ENCODE measurements around the gene ZNF155.

ZNF155 gene

DNA sequence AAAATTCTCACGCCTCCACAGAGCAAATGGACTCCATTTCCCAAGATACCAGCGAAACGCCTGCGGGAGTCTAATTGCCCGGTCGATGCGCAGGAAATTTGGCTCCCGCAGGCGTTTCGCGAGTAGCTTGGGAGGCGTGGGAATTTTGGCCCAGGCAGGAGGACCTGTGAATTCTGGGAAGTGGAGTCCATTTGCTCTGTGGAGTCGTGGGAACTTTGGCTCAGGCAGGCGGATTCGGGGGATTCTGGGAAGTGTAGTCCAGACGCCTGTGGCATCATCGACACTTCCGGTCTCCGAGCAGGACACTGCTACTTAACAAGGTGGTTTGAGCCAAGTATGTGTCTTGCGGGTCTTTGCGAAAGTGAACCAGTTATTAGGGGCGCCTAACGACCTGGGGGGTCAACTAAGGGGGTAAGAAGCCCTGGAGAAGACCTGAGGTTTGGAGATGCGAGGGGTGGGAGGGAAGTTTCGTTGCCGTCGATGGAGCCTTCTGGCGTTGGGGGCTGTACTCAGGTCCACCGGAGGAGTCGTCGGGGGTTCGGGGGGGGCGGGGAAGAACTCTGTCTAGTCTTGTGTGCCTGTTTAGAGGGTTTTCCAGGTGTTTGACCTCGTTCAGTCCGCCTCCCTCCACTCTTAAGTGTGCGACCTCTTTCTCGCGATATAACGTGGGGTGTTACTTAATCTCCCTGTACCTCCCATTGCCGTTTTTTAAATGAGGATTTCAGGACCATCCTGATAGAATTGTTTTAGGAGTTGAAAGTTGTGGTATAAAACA is at the start of gene ZNF155:
Gene ZNF155, plus strand, starts transcription at position 277 of the 775 bp plus-strand sequence. CDS start 4,356 bp downstream, outside the sequence.
- Histone ChIP-seq H3F3A (ENCODE audit: insufficient read depth, low read length) (no peaks in the 10 kb centered on the region), H3K27ac (ENCODE audit: low read length) (no peak within 1 kb of the TSS), H3K27me3 (replicated peaks; ENCODE audit: insufficient read depth, low read length) (no peaks in the 10 kb centered on the region), H4K20me1 (ENCODE audit: insufficient read depth, low read length) (no peaks in the 10 kb centered on the region), H3K36me3 (replicated peaks; ENCODE audit: insufficient read depth, low read length) (no peaks in the 10 kb centered on the region), H3K4me2 (ENCODE audit: low read depth, low read length) (peak within 1 kb of the TSS; percentile 54; the same call in 1 of the 2 replicates), H3K4me1 (ENCODE audit: low read length) (no peaks in the 10 kb centered on the region), H3K79me2 (ENCODE audit: low read length) (no peaks in the 10 kb centered on the region), H3K9me3 (replicated peaks; ENCODE audit: insufficient read depth, low read length) (no peaks in the 10 kb centered on the region), H3K4me3 (ENCODE audit: low read length) (peak within 1 kb of the TSS; percentile 73), H3K9me2 (replicated peaks; ENCODE audit: insufficient read depth, low read length) (no peaks in the 10 kb centered on the region), H3K9ac (ENCODE audit: low read length) (peak within 1 kb of the TSS; percentile 22; the same call in 1 of the 2 replicates), H2AFZ (ENCODE audit: low read length) (peak within 1 kb of the TSS; percentile 86)
- TF ChIP-seq CTCF (IDR thresholded peaks at IDR 0.05; ENCODE audit: low read length) (no peak), EZH2 (optimal IDR thresholded peaks at IDR 0.05; ENCODE audit: low read depth, low read length) (no peak), EZH2phosphoT487 (IDR thresholded peaks at IDR 0.05; ENCODE audit: low read length) (no peak)
- DNase-seq, result peak; percentile 74

DNA sequence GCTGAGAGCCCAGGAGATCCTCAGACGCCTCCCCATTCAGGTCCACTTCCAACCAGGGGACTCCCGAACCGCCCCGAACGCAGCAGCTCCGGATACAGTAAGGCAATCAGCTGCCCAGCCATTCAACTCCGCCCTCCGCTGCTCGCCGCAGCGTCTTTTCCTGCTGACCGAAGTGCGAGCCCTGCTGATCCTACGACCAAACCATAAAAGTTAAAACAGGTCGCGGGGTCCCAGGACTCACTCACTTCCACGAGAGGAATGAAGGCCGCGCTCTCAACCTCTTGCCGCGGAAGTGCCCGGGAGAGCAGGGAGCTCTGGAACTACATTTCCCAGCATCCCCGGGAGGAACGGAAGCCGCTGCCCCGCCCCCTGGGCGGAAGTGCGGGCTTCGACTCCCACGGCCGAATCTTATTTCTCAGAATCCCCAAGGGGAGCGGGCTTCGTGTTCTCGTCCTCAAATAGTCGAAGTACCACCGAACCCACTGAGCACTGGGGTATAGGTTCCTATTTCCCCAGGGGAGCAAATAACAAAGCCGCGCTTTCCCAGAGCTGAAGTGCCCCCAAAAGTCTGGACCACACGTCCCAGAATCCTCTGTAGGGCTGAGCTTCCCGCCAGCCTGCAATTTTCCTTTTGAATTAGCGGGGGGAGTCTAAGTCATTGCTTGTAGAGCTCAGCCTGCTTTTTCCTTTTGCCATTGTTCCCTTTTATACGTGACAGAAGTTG is 48.8 kb upstream of the ZNF155 start, which contains the start of gene ZNF45:
Gene ZNF45, minus strand, starts transcription at position 298 of the 724 bp plus-strand sequence. CDS start 13,097 bp downstream, outside the sequence.
- Histone ChIP-seq H3F3A (ENCODE audit: insufficient read depth, low read length) (peaks cover 6% of the 10 kb centered on the region; the same call in 1 of the 2 replicates), H3K9me3 (replicated peaks; ENCODE audit: insufficient read depth, low read length) (no peaks in the 10 kb centered on the region), H3K9ac (ENCODE audit: low read length) (peak within 1 kb of the TSS; percentile 58), H2AFZ (ENCODE audit: low read length) (peak within 1 kb of the TSS; percentile 86), H3K79me2 (ENCODE audit: low read length) (peaks cover 6% of the 10 kb centered on the region; the same call in 1 of the 2 replicates), H3K9me2 (replicated peaks; ENCODE audit: insufficient read depth, low read length) (no peaks in the 10 kb centered on the region), H3K27me3 (replicated peaks; ENCODE audit: insufficient read depth, low read length) (no peaks in the 10 kb centered on the region; the same call in 1 of the 2 replicates), H3K4me2 (ENCODE audit: low read depth, low read length) (peak within 1 kb of the TSS; percentile 73), H4K20me1 (ENCODE audit: insufficient read depth, low read length) (no peaks in the 10 kb centered on the region), H3K4me1 (ENCODE audit: low read length) (0 out of 2 replicates have a peak, but pooled peaks cover 8% of the 10 kb centered on the region), H3K27ac (ENCODE audit: low read length) (peak within 1 kb of the TSS; percentile 26; the same call in 1 of the 2 replicates), H3K4me3 (ENCODE audit: low read length) (peak within 1 kb of the TSS; percentile 72), H3K36me3 (replicated peaks; ENCODE audit: insufficient read depth, low read length) (0 out of 2 replicates have a peak, but pooled peaks cover 3% of the 10 kb centered on the region)
- DNase-seq, result peak; percentile 88
- TF ChIP-seq CTCF (IDR thresholded peaks at IDR 0.05; ENCODE audit: low read length), result no peak
- no peak for TF ChIP-seq EZH2 (optimal IDR thresholded peaks at IDR 0.05; ENCODE audit: low read depth, low read length)
- no peak for TF ChIP-seq EZH2phosphoT487 (IDR thresholded peaks at IDR 0.05; ENCODE audit: low read length)

- DNase-seq, result no peak
- peaks cover 6% of the 10 kb centered on the region; the same call in 1 of the 2 replicates for H3F3A ChIP-seq (ENCODE audit: insufficient read depth, low read length)
- 0 out of 2 replicates have a peak, but pooled peaks cover 8% of the 10 kb centered on the region for H3K4me1 ChIP-seq (ENCODE audit: low read length)
- no peak for TF ChIP-seq EZH2phosphoT487 (IDR thresholded peaks at IDR 0.05; ENCODE audit: low read length)
- H2AFZ ChIP-seq (ENCODE audit: low read length), result peak overlapping the region; percentile 86; the same call in 1 of the 2 replicates
- H3K27ac ChIP-seq (ENCODE audit: low read length), result no peak overlapping the region
- H3K9ac ChIP-seq (ENCODE audit: low read length), result no peak overlapping the region
- no peaks in the 10 kb centered on the region for H3K9me2 ChIP-seq (replicated peaks; ENCODE audit: insufficient read depth, low read length)
- no peaks in the 10 kb centered on the region for H3K36me3 ChIP-seq (replicated peaks; ENCODE audit: insufficient read depth, low read length)
- H3K27me3 ChIP-seq (replicated peaks; ENCODE audit: insufficient read depth, low read length), result no peaks in the 10 kb centered on the region; the same call in 1 of the 2 replicates
- H3K79me2 ChIP-seq (ENCODE audit: low read length), result peaks cover 6% of the 10 kb centered on the region; the same call in 1 of the 2 replicates
- no peak overlapping the region for H3K4me2 ChIP-seq (ENCODE audit: low read depth, low read length)
- H4K20me1 ChIP-seq (ENCODE audit: insufficient read depth, low read length), result no peaks in the 10 kb centered on the region
- no peaks in the 10 kb centered on the region for H3K9me3 ChIP-seq (replicated peaks; ENCODE audit: insufficient read depth, low read length)
- H3K4me3 ChIP-seq (ENCODE audit: low read length), result no peak overlapping the region
Observed at GRCh38 chr19:43936188-43936587, 47.8 kb upstream of the ZNF155 start.
